Measurements from ENCODE around the gene QRICH1.
A peak's percentile ranks its signal among the peaks of the same experiment; 100 is the strongest.

Gene QRICH1

DNA sequence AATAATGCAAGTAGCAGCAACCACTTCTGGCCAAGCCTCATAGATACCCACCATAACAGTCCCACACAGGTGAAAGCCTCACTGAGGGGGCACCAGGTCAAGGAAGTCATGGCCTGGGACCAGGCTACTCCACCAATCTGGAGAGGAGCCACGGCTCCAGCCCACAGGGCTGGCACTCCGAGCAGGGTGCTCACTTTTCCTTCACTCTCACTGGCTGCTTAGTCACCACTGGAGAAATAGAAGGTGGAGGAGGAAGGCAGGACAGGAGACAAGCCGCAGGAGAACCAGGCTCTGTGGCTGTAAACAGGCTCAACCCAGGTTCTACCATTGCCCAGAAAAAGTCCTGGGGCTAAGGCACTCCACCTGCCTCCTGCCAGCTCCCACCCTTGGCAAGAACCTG is 25.6 kb upstream of the QRICH1 start:
- no peak for DNase-seq (ENCODE audit: low read depth)

DNA sequence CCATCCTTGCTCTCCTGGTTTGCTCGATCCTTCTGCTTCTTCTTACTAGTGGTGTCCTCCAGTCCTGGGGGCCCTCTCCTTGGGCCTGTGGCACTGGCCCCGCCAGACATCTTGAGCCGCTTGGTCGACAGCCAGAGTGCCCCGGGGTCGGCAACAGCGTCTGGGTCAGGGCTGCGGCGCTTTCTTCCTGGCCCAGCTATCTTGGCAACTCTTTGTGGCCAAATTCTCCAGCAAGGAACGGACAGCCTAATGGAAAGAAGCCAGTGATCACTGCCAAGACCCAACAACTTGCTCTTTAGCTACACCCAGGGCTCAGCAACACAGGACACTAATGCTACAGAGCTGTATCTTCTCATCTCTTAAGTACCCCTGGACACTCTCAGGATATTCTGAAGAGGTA is 25.2 kb upstream of the QRICH1 start:
- DNase-seq (ENCODE audit: low read depth), result no peak

DNA sequence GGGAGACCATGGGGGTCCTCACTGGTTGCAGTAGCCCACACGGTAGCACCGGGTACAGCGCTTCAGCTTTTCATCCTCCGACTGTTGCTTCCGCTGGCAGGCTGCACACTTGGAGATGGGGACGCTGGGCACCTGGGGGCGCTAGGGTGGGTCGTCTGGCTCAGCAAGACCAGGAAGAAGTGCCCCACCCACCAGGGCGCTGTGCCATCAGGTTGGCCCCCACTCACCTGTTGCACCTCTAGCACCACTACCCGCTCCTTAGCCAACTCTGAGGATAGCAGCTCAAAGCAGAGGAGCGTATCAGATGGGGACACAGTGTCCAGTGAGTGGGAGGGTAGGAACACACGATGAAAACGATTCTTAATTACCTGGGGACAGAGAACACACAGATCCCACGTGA is 18.4 kb upstream of the QRICH1 start:
- DNase-seq (ENCODE audit: low read depth), result no peak

DNA sequence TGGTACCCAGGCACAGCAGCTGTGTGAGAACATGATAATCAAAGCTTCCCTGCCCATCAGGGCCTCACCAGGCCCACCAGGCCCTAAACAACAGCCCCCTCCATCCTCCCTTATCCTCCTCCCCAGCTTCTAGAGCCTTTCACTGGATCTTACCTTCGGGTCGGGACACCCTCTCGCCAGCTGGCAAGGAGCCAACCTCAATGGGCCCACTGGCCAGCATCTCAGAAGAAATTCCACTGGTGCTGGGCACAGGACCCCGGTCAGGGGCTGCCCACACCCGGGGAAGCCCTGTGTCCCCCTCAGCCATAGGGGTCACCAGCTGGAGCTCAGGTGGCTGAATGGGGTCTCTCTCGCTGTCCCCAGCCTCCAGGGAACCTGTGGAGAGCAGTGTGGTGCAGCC is 17.5 kb upstream of the QRICH1 start:
- no peak for DNase-seq (ENCODE audit: low read depth)

- DNase-seq (ENCODE audit: low read depth), result no peak
Measured at GRCh38 chr3:49110780-49111179, 16.9 kb upstream of the QRICH1 start.

- no peak for DNase-seq (ENCODE audit: low read depth)
Measured at GRCh38 chr3:49108346-49108745, 14.5 kb upstream of the QRICH1 start.

GRCh38 chr3:49104427-49105291 is 10.8 kb upstream of the QRICH1 start, which contains the start of gene QARS1:
Gene QARS1, minus strand, starts transcription at chr3:49104757. Its CDS starts 24 bp downstream, at chr3:49104733.
- DNase-seq (ENCODE audit: low read depth), result peak; percentile 81

DNA sequence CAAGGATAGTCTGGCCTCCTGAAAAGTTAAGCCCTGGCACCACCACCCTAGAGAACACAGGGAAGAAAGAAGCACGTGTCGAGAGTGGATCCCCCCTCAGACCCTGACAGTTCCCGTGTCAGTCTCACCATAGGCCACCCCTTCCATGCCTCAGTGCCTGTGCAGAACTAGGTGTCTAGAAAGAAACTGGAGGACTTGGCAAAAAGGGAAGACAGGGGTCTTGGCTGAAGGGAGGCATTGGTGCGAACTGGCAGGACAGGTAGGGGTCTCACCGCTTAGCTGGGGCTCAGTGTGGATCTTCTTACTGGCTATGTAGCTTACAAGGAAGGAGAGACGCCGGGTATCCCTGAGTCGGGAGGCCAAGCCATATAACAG is 10.2 kb upstream of the QRICH1 start:
- no peak for DNase-seq (ENCODE audit: low read depth)

DNA sequence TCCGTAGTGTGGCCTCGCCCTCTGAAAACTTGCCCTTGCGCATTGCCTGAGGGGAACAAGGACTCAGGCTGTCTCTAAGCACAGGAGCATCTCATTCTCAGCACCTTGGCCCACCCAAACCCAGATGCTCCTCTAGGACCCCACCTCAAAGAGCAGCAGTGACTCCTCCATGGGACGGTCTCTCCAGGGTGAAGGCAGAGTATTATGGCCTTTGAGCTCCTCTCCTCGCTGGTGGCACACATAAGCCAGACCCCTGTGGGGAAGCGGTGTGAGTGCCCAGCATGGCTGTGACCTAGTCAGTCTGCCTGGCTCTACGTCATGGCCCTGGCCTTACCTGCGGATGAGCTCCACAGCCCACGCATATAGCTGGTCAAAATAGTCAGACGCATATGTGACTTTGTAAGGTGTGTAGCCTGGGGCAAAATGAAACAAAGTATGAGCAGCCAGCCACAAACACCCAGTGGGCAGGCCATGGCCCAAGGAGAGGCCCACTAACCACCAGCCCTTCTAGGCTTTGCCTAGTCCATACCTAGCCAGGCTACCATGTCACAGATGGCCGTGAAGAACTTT is 6.3 kb upstream of the QRICH1 start:
- DNase-seq (ENCODE audit: low read depth), result no peak

GRCh38 chr3:49098910-49099630 is 5.2 kb upstream of the QRICH1 start:
- no peak for DNase-seq (ENCODE audit: low read depth)

- DNase-seq (ENCODE audit: low read depth), result peak; percentile 21
Measured at GRCh38 chr3:49098429-49098828, 4.6 kb upstream of the QRICH1 start.

DNA sequence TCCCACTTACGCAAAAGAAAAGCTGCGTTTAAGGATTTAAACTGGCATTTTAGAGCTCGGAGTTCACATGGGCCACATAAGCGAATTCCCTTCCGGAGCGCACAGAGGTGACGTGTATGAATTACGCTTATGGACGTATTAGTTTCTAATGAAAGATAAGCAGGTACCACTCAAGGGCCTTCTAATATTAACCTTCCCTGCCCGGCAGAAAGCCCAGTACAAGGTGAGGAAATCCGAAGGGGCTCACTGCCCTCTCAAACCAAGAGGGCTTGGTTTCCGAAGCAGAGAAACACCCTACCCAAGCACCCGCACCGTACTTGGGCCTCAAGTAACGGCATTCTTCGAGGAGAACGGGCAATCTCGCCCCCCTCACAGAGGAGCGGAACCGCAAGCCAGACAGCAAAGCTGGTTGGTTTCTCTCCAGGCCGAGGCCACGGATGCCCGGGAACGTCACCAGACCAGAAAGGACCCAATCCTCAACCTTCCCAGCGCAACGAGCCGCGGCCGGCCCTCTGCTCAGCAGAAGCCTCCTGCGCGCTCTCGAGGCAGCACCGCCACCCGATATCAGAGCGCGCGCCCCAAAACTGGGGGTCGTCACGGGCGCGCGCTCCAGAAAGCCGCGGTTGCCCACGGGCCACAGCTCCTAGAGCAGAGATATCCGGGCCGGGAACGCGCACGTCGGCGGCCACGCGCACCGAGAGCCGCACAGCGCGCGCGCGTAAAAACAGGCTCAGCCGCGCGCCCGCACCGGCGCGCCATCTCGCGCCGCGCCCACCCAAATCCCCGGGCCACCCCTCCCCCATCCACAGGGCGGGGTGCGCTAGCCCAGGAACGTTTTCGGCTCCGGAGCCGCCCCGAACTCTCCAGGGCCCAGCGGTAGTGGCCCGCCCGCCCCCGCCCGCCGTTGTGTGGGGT is 676 bp downstream of the QRICH1 start:
- peak; percentile 66 for DNase-seq (ENCODE audit: low read depth)

GRCh38 chr3:49081429-49081828 is 12.4 kb downstream of the QRICH1 start:
- DNase-seq (ENCODE audit: low read depth), result no peak

- no peak for DNase-seq (ENCODE audit: low read depth)
Measured at GRCh38 chr3:49079270-49079669, 14.6 kb downstream of the QRICH1 start.

DNA sequence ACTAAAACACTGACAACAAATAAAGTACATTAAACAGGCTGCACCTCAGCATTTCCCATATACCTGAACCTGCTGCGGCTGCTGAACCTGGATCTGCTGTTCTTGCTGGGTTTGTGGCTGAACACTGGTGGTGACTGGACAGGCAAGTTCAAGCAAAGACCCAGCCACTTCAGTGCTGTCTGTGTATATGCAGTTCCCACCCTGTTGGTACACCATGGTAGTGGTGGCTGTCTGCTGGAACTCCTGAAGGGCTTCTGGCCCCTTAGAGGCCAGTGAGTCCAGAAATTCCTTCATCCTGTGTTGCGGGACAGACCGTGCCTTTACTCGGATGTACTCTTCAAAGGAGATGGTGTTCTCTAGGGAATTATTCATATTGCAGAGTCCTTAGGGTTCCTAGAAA is 17.2 kb downstream of the QRICH1 start:
- no peak for DNase-seq (ENCODE audit: low read depth)

GRCh38 chr3:49076116-49076515 is 17.8 kb downstream of the QRICH1 start:
- no peak for DNase-seq (ENCODE audit: low read depth)

- no peak for DNase-seq (ENCODE audit: low read depth)
Measured at GRCh38 chr3:49058011-49058410, 35.9 kb downstream of the QRICH1 start.

- DNase-seq (ENCODE audit: low read depth), result no peak
Measured at GRCh38 chr3:49057268-49057667, 36.6 kb downstream of the QRICH1 start.

GRCh38 chr3:49054344-49054862 is 39.5 kb downstream of the QRICH1 start:
- DNase-seq (ENCODE audit: low read depth), result no peak

DNA sequence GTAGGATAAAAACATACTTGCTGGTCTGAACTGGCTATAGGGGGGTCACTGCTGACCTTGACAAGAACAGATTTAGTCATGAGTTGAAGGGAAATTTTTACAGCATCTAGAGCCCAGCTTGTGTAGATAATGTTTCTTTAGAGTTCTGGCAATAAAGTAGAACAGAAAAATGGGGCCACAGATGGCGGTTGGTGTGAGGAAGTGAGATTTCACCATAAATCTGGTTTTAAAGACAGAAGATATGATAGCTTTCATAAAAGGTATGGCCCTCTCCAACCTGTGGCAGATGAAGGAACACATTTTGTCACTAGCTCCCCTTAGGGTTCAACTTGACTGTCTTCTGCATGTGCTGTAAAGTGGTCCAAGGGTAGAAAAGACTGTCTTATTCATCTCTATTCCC is 40.3 kb downstream of the QRICH1 start:
- no peak for DNase-seq (ENCODE audit: low read depth)

DNA sequence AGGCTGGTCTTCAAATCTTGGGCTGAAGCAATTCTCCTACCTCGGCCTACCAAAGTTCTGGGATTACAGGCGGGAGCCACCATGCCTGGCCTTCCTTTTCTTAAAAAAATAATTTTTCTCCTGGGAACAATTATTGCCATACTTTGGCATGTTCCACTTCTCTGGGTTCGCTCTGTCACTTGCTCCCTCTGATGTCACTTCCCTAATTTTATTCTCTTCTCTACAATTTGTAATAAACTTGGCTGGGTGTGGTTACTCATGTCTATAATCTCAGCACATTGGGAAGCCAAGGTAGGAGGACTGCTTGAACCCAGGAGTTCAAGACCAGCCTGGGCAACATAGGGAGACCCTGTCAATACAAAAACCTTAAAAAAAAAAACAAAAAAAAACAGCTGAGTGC is 58.6 kb downstream of the QRICH1 start:
- no peak for DNase-seq (ENCODE audit: low read depth)

- no peak for DNase-seq (ENCODE audit: low read depth)
Measured at GRCh38 chr3:49034650-49035049, 59.2 kb downstream of the QRICH1 start.
